ENCODE data around the gene XXYLT1.

The XXYLT1 gene

GRCh38 chr3:195031574-195032003, 239.4 kb downstream of the XXYLT1 start (continued):
- TF ChIP-seq ZNF280C (tag by site-specific recombination; IDR thresholded peaks at IDR 0.05) (no peak), ZNF394 (tag by site-specific recombination; IDR thresholded peaks at IDR 0.05; ENCODE audit: borderline replicate concordance) (no peak), ZNF449 (tag by site-specific recombination; IDR thresholded peaks at IDR 0.05) (no peak)

GRCh38 chr3:195030791-195031321, 240.1 kb downstream of the XXYLT1 start:
- ChIA-PET CTCF (interaction anchor here (1.3 kb wide), 1 partner anchor 28 kb away, joined by 7 read pairs; no protein-coding TSS in a partner anchor), POLR2A (no interaction called here)
- H3K9me3 ChIP-seq (ENCODE audit: control insufficient read depth, insufficient read depth, low read depth, low read length), result no peaks in the 10 kb centered on the region
- H3K4me3 ChIP-seq (ENCODE audit: low read depth, low read length), result no peak overlapping the region
- TF ChIP-seq ZSCAN23 (tag by site-specific recombination; IDR thresholded peaks at IDR 0.05) (no peak), ZIC2 (tag by site-specific recombination; IDR thresholded peaks at IDR 0.05) (peak; percentile 94)
- no peaks in the 10 kb centered on the region; the same call in 1 of the 2 replicates for H3K4me1 ChIP-seq (ENCODE audit: control insufficient read depth, insufficient read depth, low read length)
- H3K36me3 ChIP-seq (ENCODE audit: control insufficient read depth in 2 of 2, insufficient read depth in 1 of 2, low read length in 2 of 2), result no peaks in the 10 kb centered on the region
- H3K27ac ChIP-seq (ENCODE audit: extremely low read depth, low read depth, low read length), result no peak overlapping the region; the same call in 1 of the 2 replicates

GRCh38 chr3:195028877-195029606, 241.9 kb downstream of the XXYLT1 start:
- H3K36me3 ChIP-seq (ENCODE audit: control insufficient read depth in 2 of 2, insufficient read depth in 1 of 2, low read length in 2 of 2), result no peaks in the 10 kb centered on the region
- ChIA-PET POLR2A (no interaction called here), CTCF (interaction anchor here (0.6 to 1.2 kb wide), 4 partner anchors 13 to 435 kb away, joined by 3 to 4 read pairs (median 3); no protein-coding TSS in a partner anchor)
- no peak for TF ChIP-seq HOXA7 (CRISPR knock-in tag; IDR thresholded peaks at IDR 0.05; ENCODE audit: borderline replicate concordance)
- no peak for TF ChIP-seq ZFP37 (tag by site-specific recombination; IDR thresholded peaks at IDR 0.05)
- no peak for TF ChIP-seq ZFP69B (tag by site-specific recombination; IDR thresholded peaks at IDR 0.05)
- TF ChIP-seq WT1 (tag by site-specific recombination; IDR thresholded peaks at IDR 0.05), result no peak
- TF ChIP-seq ZNF311 (tag by site-specific recombination; IDR thresholded peaks at IDR 0.05; ENCODE audit: borderline replicate concordance), result no peak
- TF ChIP-seq PRDM2 (tag by site-specific recombination; IDR thresholded peaks at IDR 0.05; ENCODE audit: borderline replicate concordance), result no peak
- TF ChIP-seq ZNF175 (tag by site-specific recombination; IDR thresholded peaks at IDR 0.05), result no peak
- no peak for TF ChIP-seq SCRT1 (tag by site-specific recombination; IDR thresholded peaks at IDR 0.05; ENCODE audit: borderline replicate concordance)
- TF ChIP-seq ZNF488 (tag by site-specific recombination; IDR thresholded peaks at IDR 0.05), result no peak
- no peak for TF ChIP-seq ZNF223 (tag by site-specific recombination; IDR thresholded peaks at IDR 0.05)
- no peak for TF ChIP-seq ZNF571 (tag by site-specific recombination; IDR thresholded peaks at IDR 0.05)
- TF ChIP-seq SETDB1 (IDR thresholded peaks at IDR 0.05; ENCODE audit: insufficient read length, low read length), result no peak
- no peak for TF ChIP-seq ZNF610 (tag by site-specific recombination; IDR thresholded peaks at IDR 0.05; ENCODE audit: borderline replicate concordance)
- no peaks in the 10 kb centered on the region for H3K9me3 ChIP-seq (ENCODE audit: control insufficient read depth, insufficient read depth, low read depth, low read length)
- no peaks in the 10 kb centered on the region; the same call in 1 of the 2 replicates for H3K4me1 ChIP-seq (ENCODE audit: control insufficient read depth, insufficient read depth, low read length)
- no peak overlapping the region for H3K4me3 ChIP-seq (ENCODE audit: low read depth, low read length)
- H3K27ac ChIP-seq (ENCODE audit: extremely low read depth, low read depth, low read length), result no peak overlapping the region

Measured in HEK293 (cell line).